HCT116 (cell line): ENCODE data around the gene CCDC187.

ENCODE experiments used
- MAX ChIP-seq: IDR thresholded peaks from 2 replicates; pipeline ENCODE4 v1.6.1; 2012
- POLR2A ChIP-seq: IDR thresholded peaks from 2 replicates; pipeline ENCODE4 v1.7.0; 2011; ENCODE audit warnings: borderline replicate concordance; ENCODE audit not compliant: insufficient read depth, insufficient read length; ENCODE audit errors: extremely low read depth
- POLR2AphosphoS5 ChIP-seq: IDR thresholded peaks from 2 replicates; pipeline ENCODE4 v1.6.1; 2011; ENCODE audit warnings: mild to moderate bottlenecking, low read depth, low read length, moderate library complexity
- TF ChIP-seq, protein P1 (sequence below), 3 experiments: fragments of 200-600 bp in 1 of 3; sonication (generic) in 1 of 3; IDR thresholded peaks in 2 of 3; conservative IDR thresholded peaks in 1 of 3; 2 replicates each; pipeline ENCODE4 v1.5.1; 2012 to 2017; ENCODE audit warnings: low read depth in 2 of 3, low read length in 2 of 3, antibody characterized with exemption in 1 of 3, borderline replicate concordance in 1 of 3, control low read depth in 1 of 3, mild to moderate bottlenecking in 1 of 3, mixed read lengths in 1 of 3, mixed run types in 1 of 3, moderate library complexity in 1 of 3; ENCODE audit not compliant: insufficient read depth in 1 of 3

GRCh38 chr9:136225366-136225747, 78.5 kb downstream of the CCDC187 start:
- TF ChIP-seq POLR2AphosphoS5, result no peak
- TF ChIP-seq POLR2A, result no peak
- TF ChIP-seq, protein P1, sequence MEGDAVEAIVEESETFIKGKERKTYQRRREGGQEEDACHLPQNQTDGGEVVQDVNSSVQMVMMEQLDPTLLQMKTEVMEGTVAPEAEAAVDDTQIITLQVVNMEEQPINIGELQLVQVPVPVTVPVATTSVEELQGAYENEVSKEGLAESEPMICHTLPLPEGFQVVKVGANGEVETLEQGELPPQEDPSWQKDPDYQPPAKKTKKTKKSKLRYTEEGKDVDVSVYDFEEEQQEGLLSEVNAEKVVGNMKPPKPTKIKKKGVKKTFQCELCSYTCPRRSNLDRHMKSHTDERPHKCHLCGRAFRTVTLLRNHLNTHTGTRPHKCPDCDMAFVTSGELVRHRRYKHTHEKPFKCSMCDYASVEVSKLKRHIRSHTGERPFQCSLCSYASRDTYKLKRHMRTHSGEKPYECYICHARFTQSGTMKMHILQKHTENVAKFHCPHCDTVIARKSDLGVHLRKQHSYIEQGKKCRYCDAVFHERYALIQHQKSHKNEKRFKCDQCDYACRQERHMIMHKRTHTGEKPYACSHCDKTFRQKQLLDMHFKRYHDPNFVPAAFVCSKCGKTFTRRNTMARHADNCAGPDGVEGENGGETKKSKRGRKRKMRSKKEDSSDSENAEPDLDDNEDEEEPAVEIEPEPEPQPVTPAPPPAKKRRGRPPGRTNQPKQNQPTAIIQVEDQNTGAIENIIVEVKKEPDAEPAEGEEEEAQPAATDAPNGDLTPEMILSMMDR (IDR thresholded peaks at IDR 0.05 in 2 of 3, conservative IDR thresholded peaks at IDR 0.05 in 1 of 3; ENCODE audit: borderline replicate concordance in 1 of 3, insufficient read depth in 1 of 3, low read depth in 2 of 3, low read length in 2 of 3), result no peak
- no peak for TF ChIP-seq MAX
